Measurements from ENCODE around the gene TMED7.
"Not testable (repeated sequence)": the region's sequence is repeated elsewhere in the genome, so short reads cannot be mapped to it uniquely, and the experiment has no call there.

Gene TMED7

DNA sequence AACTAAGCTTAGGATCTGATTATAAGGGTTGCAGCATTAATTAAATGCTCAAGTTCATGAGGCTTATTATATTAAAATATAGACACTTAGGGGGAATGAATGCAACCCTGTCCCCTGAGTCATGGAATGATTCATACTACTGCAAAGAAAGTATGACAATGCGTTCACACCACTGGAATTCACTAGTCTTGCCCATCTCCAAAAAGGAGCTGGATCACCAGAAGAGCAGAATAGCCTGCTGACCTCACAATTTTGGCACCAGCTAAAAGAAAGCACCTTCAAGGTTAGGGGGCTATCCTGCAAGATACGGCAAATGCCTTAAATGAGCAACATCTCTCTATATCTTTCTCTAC is 32.0 kb upstream of the TMED7 start:
- no peak for DNase-seq (ENCODE audit: low spot score)
- in situ Hi-C loops (cut with MboI; ENCODE audit: low sequenced_read_pairs, unreplicated experiment): no loop called here
- TF ChIP-seq, protein P1, sequence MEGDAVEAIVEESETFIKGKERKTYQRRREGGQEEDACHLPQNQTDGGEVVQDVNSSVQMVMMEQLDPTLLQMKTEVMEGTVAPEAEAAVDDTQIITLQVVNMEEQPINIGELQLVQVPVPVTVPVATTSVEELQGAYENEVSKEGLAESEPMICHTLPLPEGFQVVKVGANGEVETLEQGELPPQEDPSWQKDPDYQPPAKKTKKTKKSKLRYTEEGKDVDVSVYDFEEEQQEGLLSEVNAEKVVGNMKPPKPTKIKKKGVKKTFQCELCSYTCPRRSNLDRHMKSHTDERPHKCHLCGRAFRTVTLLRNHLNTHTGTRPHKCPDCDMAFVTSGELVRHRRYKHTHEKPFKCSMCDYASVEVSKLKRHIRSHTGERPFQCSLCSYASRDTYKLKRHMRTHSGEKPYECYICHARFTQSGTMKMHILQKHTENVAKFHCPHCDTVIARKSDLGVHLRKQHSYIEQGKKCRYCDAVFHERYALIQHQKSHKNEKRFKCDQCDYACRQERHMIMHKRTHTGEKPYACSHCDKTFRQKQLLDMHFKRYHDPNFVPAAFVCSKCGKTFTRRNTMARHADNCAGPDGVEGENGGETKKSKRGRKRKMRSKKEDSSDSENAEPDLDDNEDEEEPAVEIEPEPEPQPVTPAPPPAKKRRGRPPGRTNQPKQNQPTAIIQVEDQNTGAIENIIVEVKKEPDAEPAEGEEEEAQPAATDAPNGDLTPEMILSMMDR (IDR thresholded peaks at IDR 0.05; ENCODE audit: borderline replicate concordance, control extremely low read depth, extremely low read depth, insufficient read depth, missing control alignments): no peak

DNA sequence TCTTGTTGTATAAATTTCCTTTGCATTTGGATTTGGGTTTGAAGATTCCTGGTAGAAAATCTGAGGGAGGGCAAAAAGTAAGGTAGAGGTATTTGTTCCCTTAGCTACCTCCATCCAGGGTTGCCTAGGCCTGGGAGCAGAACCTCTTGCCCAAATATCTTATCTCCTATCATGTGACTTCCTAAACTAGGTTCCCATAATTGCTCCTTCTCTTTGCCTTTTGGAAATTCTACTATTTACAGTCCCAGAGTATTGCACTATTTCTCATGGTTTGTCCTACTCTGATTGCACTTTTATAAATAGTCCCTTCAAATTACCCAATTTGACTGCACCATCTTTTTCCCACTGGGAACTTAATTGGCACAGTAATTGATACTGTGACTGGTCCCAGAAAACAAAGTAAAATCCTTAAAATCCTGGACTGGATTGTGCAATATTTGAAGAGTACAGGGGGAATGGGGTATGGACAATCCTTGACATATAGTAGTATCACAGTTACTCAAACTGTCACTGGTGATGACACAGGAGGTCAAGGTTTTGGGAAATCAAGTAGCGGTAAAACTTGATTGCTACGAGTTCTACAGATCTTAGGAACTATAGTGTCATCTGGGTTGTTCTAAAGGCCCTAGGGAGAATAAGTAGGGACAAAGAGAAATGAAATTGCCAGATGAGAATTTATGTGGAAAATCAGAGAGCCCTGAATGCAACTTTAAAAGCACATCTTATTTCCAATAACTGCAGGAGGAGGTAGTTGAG is 31.5 kb upstream of the TMED7 start:
- TF ChIP-seq, protein P1 (IDR thresholded peaks at IDR 0.05; ENCODE audit: borderline replicate concordance, control extremely low read depth, extremely low read depth, insufficient read depth, missing control alignments): no peak
- no peak for DNase-seq (ENCODE audit: low spot score)
- in situ Hi-C loops (cut with MboI; ENCODE audit: low sequenced_read_pairs, unreplicated experiment): no loop called here

DNA sequence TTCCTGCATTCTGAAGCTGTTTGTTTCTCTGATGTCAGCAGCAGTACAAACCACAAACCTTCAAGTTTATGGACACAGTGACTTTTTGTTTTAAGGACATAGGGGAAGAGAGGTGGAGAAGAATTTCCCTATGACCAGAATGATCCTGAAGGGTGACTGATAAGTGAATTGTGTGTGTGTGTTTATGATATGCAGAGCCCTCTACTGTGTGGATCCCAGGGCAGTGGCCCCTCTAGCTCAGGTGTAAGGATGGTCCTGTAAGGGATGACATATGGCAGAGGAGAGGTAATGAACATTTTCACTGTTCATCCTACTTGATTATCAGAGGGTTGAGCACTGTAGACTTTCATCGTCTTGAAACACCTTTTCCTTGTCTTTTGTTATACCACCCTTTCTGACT is 30.6 kb upstream of the TMED7 start:
- DNase-seq (ENCODE audit: low spot score): no peak
- TF ChIP-seq, protein P1 (IDR thresholded peaks at IDR 0.05; ENCODE audit: borderline replicate concordance, control extremely low read depth, extremely low read depth, insufficient read depth, missing control alignments): no peak
- in situ Hi-C loops (cut with MboI; ENCODE audit: low sequenced_read_pairs, unreplicated experiment): no loop called here

DNA sequence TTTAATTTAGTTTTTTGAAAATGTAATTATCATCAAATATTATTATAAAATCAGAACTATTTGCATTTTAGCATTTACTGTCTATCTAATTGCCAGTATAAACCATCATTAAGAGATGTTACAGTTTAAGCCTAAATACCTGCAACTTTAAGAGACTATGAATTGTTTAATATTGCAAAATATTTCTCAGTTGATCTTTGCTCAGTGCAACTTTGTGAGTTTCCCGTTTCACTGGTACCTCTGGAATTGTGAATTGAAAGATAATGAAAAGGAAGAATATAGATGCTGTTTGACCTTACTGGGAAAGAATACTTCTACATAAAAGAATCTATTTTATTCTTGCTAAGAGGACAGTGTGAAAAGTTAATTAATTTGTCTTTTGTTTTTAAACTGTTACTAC is 30.2 kb upstream of the TMED7 start:
- DNase-seq (ENCODE audit: low spot score): no peak
- in situ Hi-C loops (cut with MboI; ENCODE audit: low sequenced_read_pairs, unreplicated experiment): no loop called here
- TF ChIP-seq, protein P1 (IDR thresholded peaks at IDR 0.05; ENCODE audit: borderline replicate concordance, control extremely low read depth, extremely low read depth, insufficient read depth, missing control alignments): no peak

DNA sequence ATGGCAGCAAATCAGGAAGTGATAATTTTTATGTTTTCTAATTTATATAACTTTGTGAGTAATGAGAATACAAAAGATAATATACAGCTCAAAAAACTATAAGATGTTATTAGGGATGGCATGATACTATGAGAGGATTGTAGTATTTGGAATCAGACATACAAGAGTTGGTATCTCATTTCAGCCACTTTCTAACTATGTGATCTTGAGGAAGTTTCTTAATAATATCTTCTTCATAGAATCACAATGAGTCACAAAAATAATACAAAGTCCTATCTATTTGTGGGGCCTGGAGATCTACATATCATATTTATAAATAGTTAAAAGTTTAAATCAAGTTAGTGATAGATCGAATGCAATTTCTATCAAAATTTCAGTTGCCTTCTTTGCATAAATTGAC is 23.7 kb upstream of the TMED7 start:
- in situ Hi-C loops (cut with MboI; ENCODE audit: low sequenced_read_pairs, unreplicated experiment): no loop called here
- DNase-seq (ENCODE audit: low spot score): no peak

DNA sequence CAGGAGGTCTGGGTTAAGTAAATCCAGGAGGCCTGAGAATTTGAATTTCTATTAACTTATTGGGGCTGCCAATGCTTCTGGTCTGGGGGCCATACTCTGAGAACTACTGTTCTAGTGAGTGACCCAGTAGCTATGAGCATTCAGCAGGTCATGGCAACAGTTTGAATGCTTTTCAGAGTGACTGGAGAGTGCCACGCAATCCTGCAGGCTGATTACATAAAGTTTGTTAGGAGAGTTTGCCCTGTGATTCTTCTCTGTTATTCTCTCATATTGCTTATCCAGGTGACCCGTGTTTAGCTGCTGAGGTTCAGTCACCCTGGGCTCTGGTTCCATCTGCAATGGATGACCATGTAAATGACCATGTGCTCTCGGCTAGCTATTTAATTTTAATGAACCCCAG is 22.2 kb upstream of the TMED7 start:
- no peak for DNase-seq (ENCODE audit: low spot score)
- TF ChIP-seq, protein P1 (IDR thresholded peaks at IDR 0.05; ENCODE audit: borderline replicate concordance, control extremely low read depth, extremely low read depth, insufficient read depth, missing control alignments): no peak
- in situ Hi-C loops (cut with MboI; ENCODE audit: low sequenced_read_pairs, unreplicated experiment): no loop called here

More for the DNA sequence above, 23.7 kb upstream of the TMED7 start:
- TF ChIP-seq, protein P1 (IDR thresholded peaks at IDR 0.05; ENCODE audit: borderline replicate concordance, control extremely low read depth, extremely low read depth, insufficient read depth, missing control alignments): no peak

DNA sequence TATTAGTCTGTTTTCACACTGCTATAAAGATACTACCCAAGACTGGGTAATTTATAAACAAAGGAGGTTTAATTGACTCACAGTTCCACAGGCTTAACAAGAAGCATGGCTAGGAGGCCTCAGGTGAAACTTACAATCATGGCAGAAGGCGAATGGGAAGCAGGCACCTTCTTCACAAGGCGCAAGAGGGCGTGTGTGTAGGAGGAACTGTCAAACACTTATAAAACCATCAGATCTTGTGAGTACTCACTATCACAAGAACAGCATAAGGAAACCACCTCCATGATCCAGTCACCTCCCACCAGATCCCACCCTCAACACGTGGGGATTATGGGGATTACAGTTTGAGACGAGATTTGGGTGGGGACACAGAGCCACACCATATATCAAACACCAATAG is 19.6 kb upstream of the TMED7 start:
- not testable (repeated sequence) for DNase-seq (ENCODE audit: low spot score)

More for the DNA sequence above, 19.6 kb upstream of the TMED7 start:
- in situ Hi-C loops (cut with MboI; ENCODE audit: low sequenced_read_pairs, unreplicated experiment): not testable (repeated sequence)
